Panc1 (cell line): Measurements from ENCODE around the gene RALGAPB. TPM values are rescaled to one million over a fixed set of nuclear protein-coding genes. Genes with fewer than 3 reads are reported as not detected.

Experiments
- ATAC-seq: fragments of 200-7000 bp; cut with Tn5 transposase; 2 replicates; pipeline ENCODE4 v1.9.1; 2020; ENCODE audit warnings: mild to moderate bottlenecking, moderate library complexity
- BruUV-seq: library from RNA; stranded (reverse); fragments of 400-500 nt; replicated peaks from 2 replicates; lab custom pipeline; 2021; lab: Mats Ljungman, UMichigan
- CTCF ChIA-PET: fragments of 300-600 bp; sonication (Branson Sonifier 250); formaldehyde crosslinking; loops from one replicate; lab custom pipeline; 2022; ENCODE audit warnings: antibody characterized with exemption; lab: Charles Lee
- POLR2A ChIA-PET: fragments of 300-600 bp; sonication (Branson Sonifier 250); formaldehyde crosslinking; loops from one replicate; lab custom pipeline; 2022; ENCODE audit warnings: antibody characterized with exemption; lab: Charles Lee
- DNase-seq: peaks from one replicate; pipeline ENCODE4 v3.0.0-alpha.2; 2010; ENCODE audit warnings: low read depth, low spot score
- H3K27ac ChIP-seq: 2 replicates; pipeline ENCODE4 v1.5.1; 2011; ENCODE audit warnings: mild to moderate bottlenecking, low read length, inconsistent platforms
- H3K27me3 ChIP-seq: fragments of 200-500 bp; sonication (Bioruptor generic); 2 replicates; pipeline ENCODE4 v1.6.0; 2014; ENCODE audit warnings: low read length, inconsistent platforms; ENCODE audit not compliant: control insufficient read depth, insufficient read depth
- H3K36me3 ChIP-seq: fragments of 200-500 bp; sonication (Bioruptor generic); 2 replicates; pipeline ENCODE4 v1.5.1; 2014; ENCODE audit warnings: inconsistent platforms, mild to moderate bottlenecking, low read length, moderate library complexity; ENCODE audit not compliant: control insufficient read depth, insufficient read depth
- H3K4me1 ChIP-seq: 2 replicates; pipeline ENCODE4 v1.5.1; 2011; ENCODE audit warnings: inconsistent platforms, mild to moderate bottlenecking, low read length, moderate library complexity; ENCODE audit not compliant: control insufficient read depth, insufficient read depth
- H3K4me3 ChIP-seq, 2 experiments: 2 replicates each; pipeline ENCODE4 v1.5.1; 2011 to 2012; ENCODE audit warnings: low read depth in 2 of 2, low read length in 2 of 2, mild to moderate bottlenecking in 2 of 2, inconsistent platforms in 1 of 2, moderate library complexity in 1 of 2
- H3K9me3 ChIP-seq: fragments of 200-500 bp; sonication (Bioruptor generic); 2 replicates; pipeline ENCODE4 v1.5.1; 2014; ENCODE audit warnings: low read depth, mild to moderate bottlenecking, inconsistent platforms, low read length, moderate library complexity; ENCODE audit not compliant: control insufficient read depth, insufficient read depth
- CTCF ChIP-seq: fragments of 450-650 bp; IDR thresholded peaks from 2 replicates; pipeline ENCODE4 v1.5.1; 2017; ENCODE audit warnings: mild to moderate bottlenecking
- POLR2AphosphoS5 ChIP-seq: IDR thresholded peaks from 2 replicates; pipeline ENCODE4 v1.6.1; 2012; ENCODE audit warnings: mild to moderate bottlenecking, low read depth, low read length, moderate library complexity
- REST ChIP-seq, 2 experiments: IDR thresholded peaks; 2 replicates each; pipeline ENCODE4 v1.6.1; 2011 to 2012; ENCODE audit warnings: low read depth in 2 of 2, control low read depth in 1 of 2, low read length in 1 of 2, mild to moderate bottlenecking in 1 of 2, moderate library complexity in 1 of 2; ENCODE audit not compliant: insufficient read depth in 1 of 2
- SIN3A ChIP-seq: IDR thresholded peaks from 2 replicates; pipeline ENCODE4 v1.6.1; 2012; ENCODE audit warnings: low read depth, mild to moderate bottlenecking, low read length, moderate library complexity, borderline replicate concordance; ENCODE audit not compliant: insufficient read depth
- TCF7L2 ChIP-seq: IDR thresholded peaks from 2 replicates; pipeline ENCODE4 v1.6.1; 2011; ENCODE audit warnings: mild to moderate bottlenecking, low read depth, low read length, inconsistent platforms
- in situ Hi-C: cut with HindIII; loops from 2 replicates; pipeline ENCODE4 v1.10.0; 2016; ENCODE audit warnings: low sequenced_read_pairs, low pct_unique_long_range_greater_than_20kb
- intact Hi-C: fragments of 100-400 bp; cut with micrococcal nuclease; formaldehyde crosslinking; loops from one replicate; pipeline ENCODE4 v1.10.0; 2022; ENCODE audit not compliant: unreplicated experiment
- total RNA-seq: library from RNA; stranded (reverse); gene quantifications from one replicate; pipeline ENCODE4 v1.2.1, GENCODE V29; 2021; ENCODE audit not compliant: unreplicated experiment

The RALGAPB gene
- total RNA-seq, 1 experiment from 2014 or later = 33.1 TPM

- ChIA-PET CTCF (no interaction called here), POLR2A (interaction anchor here (0.6 kb wide), 1 partner anchor 31 kb away, joined by 4 read pairs; no protein-coding TSS in a partner anchor)
- Histone ChIP-seq H3K36me3 (peaks cover 48% of the 10 kb centered on the region), H3K9me3 (no peaks in the 10 kb centered on the region), H3K27ac (no peak overlapping the region), H3K4me3 (no peak overlapping the region), H3K27me3 (no peaks in the 10 kb centered on the region), H3K4me1 (peaks cover 5% of the 10 kb centered on the region; the same call in 1 of the 2 replicates)
- in situ Hi-C loops (no loop called here), intact Hi-C loops (no loop called here)
- no peak for DNase-seq
- no peak for ATAC-seq
- TF ChIP-seq POLR2AphosphoS5 = no peak
- TF ChIP-seq CTCF = no peak
- no peak for TF ChIP-seq SIN3A
- TF ChIP-seq REST (IDR thresholded peaks at IDR 0.05; ENCODE audit: insufficient read depth in 1 of 2, low read depth in 2 of 2, low read length in 1 of 2) = no peak
- no peak for TF ChIP-seq TCF7L2
- BruUV-seq = no TSS peak
Measured at GRCh38 chr20:38427655-38428023, 45.0 kb upstream of the RALGAPB start.

- ChIA-PET POLR2A (no interaction called here), CTCF (no interaction called here)
- DNase-seq = no peak
- no peaks in the 10 kb centered on the region for H3K27me3 ChIP-seq
- intact Hi-C loops (no loop called here), in situ Hi-C loops (no loop called here)
- peaks cover 45% of the 10 kb centered on the region for H3K36me3 ChIP-seq
- TF ChIP-seq REST (IDR thresholded peaks at IDR 0.05; ENCODE audit: insufficient read depth in 1 of 2, low read depth in 2 of 2, low read length in 1 of 2) (no peak), TCF7L2 (no peak), CTCF (no peak), SIN3A (no peak), POLR2AphosphoS5 (no peak)
- H3K4me3 ChIP-seq = no peak overlapping the region
- H3K4me1 ChIP-seq = peaks cover 16% of the 10 kb centered on the region
- no peak overlapping the region for H3K27ac ChIP-seq
- BruUV-seq = no TSS peak
- ATAC-seq = no peak
- no peaks in the 10 kb centered on the region for H3K9me3 ChIP-seq
Measured at GRCh38 chr20:38428800-38429199, 43.8 kb upstream of the RALGAPB start.
